ENCODE measurements around the gene GJB2. TPM values are rescaled to one million over a fixed set of nuclear protein-coding genes. Genes with fewer than 3 reads are reported as not detected.
"Not testable (repeated sequence)": the region's sequence is repeated elsewhere in the genome, so short reads cannot be mapped to it uniquely, and the experiment has no call there.

The GJB2 gene
- total RNA-seq, 1 experiment from 2014 or later: 0.75 TPM

DNA sequence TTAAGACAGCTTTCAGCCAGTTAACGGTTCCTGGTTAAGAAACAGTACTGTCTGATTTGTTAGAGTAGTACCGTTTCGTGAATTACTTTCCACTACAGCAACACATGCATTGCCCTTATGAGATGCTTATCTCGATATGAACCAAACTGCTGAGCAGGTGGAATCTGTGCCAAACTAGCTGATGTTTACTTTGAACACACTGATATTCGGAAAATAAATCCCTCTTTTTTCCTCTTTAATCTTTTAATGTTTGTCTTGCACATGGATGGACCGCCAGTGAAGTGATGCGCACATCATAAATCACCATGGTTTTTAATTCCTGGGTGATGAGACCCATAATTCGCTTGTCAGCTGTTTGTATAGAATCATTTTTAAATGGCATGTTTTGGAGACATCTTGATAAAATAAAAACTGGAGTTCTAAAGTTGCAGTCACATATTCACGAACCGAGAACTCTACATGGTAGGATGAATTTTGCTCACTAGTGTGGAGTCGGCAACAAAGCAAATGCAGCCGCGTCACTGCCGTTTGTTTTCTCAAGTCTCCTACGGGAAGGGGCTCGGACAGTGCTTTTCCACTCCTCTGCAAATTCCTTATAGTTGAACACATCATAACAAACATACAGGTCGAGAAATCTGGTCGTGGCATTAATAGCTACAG is 33.0 kb downstream of the GJB2 start:
- H3K4me3 Mint-ChIP-seq (ENCODE audit: unreplicated experiment): peak overlapping the region; percentile 76

GRCh38 chr13:20157151-20157796 is 35.5 kb downstream of the GJB2 start:
- peaks cover 4% of the 10 kb centered on the region; the same call in 1 of the 2 replicates for H3K27me3 ChIP-seq (replicated peaks; ENCODE audit: control insufficient read depth, insufficient read depth, low read length)
- no peaks in the 10 kb centered on the region for H3K9me3 Mint-ChIP-seq (ENCODE audit: unreplicated experiment)
- TF ChIP-seq, protein P1, sequence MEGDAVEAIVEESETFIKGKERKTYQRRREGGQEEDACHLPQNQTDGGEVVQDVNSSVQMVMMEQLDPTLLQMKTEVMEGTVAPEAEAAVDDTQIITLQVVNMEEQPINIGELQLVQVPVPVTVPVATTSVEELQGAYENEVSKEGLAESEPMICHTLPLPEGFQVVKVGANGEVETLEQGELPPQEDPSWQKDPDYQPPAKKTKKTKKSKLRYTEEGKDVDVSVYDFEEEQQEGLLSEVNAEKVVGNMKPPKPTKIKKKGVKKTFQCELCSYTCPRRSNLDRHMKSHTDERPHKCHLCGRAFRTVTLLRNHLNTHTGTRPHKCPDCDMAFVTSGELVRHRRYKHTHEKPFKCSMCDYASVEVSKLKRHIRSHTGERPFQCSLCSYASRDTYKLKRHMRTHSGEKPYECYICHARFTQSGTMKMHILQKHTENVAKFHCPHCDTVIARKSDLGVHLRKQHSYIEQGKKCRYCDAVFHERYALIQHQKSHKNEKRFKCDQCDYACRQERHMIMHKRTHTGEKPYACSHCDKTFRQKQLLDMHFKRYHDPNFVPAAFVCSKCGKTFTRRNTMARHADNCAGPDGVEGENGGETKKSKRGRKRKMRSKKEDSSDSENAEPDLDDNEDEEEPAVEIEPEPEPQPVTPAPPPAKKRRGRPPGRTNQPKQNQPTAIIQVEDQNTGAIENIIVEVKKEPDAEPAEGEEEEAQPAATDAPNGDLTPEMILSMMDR (IDR thresholded peaks at IDR 0.05; ENCODE audit: insufficient read depth in 1 of 2, low read depth in 1 of 2, low read length in 1 of 2, severe bottlenecking in 1 of 2, unreplicated experiment in 1 of 2): no peak
- no peaks in the 10 kb centered on the region for H3K36me3 Mint-ChIP-seq (ENCODE audit: insufficient read depth, unreplicated experiment)
- H3K4me1 ChIP-seq: peaks cover 14% of the 10 kb centered on the region
- intact Hi-C loops (cut with micrococcal nuclease; ENCODE audit: unreplicated experiment): no loop called here
- CTCF ChIA-PET: no interaction called here
- no peak for DNase-seq
- POLR2A ChIA-PET: no interaction called here
- H3K4me1 Mint-ChIP-seq (ENCODE audit: low read depth, unreplicated experiment): peaks cover 8% of the 10 kb centered on the region
- H3K9me3 ChIP-seq: no peaks in the 10 kb centered on the region
- H3K4me3 Mint-ChIP-seq (ENCODE audit: unreplicated experiment): no peak overlapping the region
- no peaks in the 10 kb centered on the region for H3K36me3 ChIP-seq (ENCODE audit: control insufficient read depth, insufficient read depth, low read length)
- H3K4me3 ChIP-seq (ENCODE audit: low read depth, low read length): no peak overlapping the region
- peaks cover 22% of the 10 kb centered on the region for H3K27me3 Mint-ChIP-seq (ENCODE audit: insufficient read depth, unreplicated experiment)
- BruUV-seq (replicated peaks): no TSS peak
- no peak overlapping the region for H3K27ac Mint-ChIP-seq (ENCODE audit: unreplicated experiment)

More for the DNA sequence above, 33.0 kb downstream of the GJB2 start:
- H3K4me3 ChIP-seq (ENCODE audit: low read depth, low read length): no peak overlapping the region; the same call in 1 of the 2 replicates
- TF ChIP-seq, protein P1 (IDR thresholded peaks at IDR 0.05; ENCODE audit: insufficient read depth in 1 of 2, low read depth in 1 of 2, low read length in 1 of 2, severe bottlenecking in 1 of 2, unreplicated experiment in 1 of 2): no peak
- intact Hi-C loops (cut with micrococcal nuclease; ENCODE audit: unreplicated experiment): loop anchor here (5.0 kb wide), 1 partner anchor 122 kb away; no protein-coding TSS in a partner anchor
- ChIA-PET CTCF (interaction anchor here (0.6 to 1.0 kb wide), 5 partner anchors 32 to 62 kb away, joined by 3 to 11 read pairs (median 4); no protein-coding TSS in a partner anchor), POLR2A (no interaction called here)
- H3K27ac Mint-ChIP-seq (ENCODE audit: unreplicated experiment): no peak overlapping the region
- H3K27me3 ChIP-seq (replicated peaks; ENCODE audit: control insufficient read depth, insufficient read depth, low read length): peaks cover 4% of the 10 kb centered on the region; the same call in 1 of the 2 replicates
- no peaks in the 10 kb centered on the region for H3K9me3 Mint-ChIP-seq (ENCODE audit: unreplicated experiment)
- H3K4me1 Mint-ChIP-seq (ENCODE audit: low read depth, unreplicated experiment): peaks cover 8% of the 10 kb centered on the region
- DNase-seq: no peak
- H3K27me3 Mint-ChIP-seq (ENCODE audit: insufficient read depth, unreplicated experiment): peaks cover 17% of the 10 kb centered on the region
- no TSS peak for BruUV-seq (replicated peaks)
- peaks cover 14% of the 10 kb centered on the region for H3K4me1 ChIP-seq
- no peaks in the 10 kb centered on the region for H3K9me3 ChIP-seq
- no peaks in the 10 kb centered on the region for H3K36me3 Mint-ChIP-seq (ENCODE audit: insufficient read depth, unreplicated experiment)
- H3K36me3 ChIP-seq (ENCODE audit: control insufficient read depth, insufficient read depth, low read length): no peaks in the 10 kb centered on the region

DNA sequence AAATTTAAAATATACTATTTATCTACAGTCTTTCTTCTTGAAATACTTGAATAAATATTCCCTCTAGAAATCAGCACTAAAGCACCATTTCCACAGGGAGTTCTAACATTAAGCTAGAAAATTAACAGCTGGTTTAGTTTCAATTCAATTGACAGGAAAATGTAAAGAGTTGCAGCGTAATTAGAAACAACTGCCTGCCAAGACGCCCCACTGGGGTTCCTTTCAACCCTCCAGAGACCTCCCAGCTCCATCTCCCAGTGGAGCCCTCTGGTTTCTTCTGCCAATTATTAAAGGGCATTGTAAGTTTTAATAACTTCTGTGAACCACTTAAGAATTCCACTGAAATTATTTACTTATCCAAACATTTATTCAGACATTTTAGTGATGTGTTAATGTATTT is 36.0 kb downstream of the GJB2 start:
- DNase-seq: no peak
- Histone ChIP-seq H3K27me3 (replicated peaks; ENCODE audit: control insufficient read depth, insufficient read depth, low read length) (0 out of 2 replicates have a peak, but pooled peaks cover 2% of the 10 kb centered on the region), H3K4me1 (peaks cover 14% of the 10 kb centered on the region), H3K4me3 (ENCODE audit: low read depth, low read length) (no peak overlapping the region), H3K36me3 (ENCODE audit: control insufficient read depth, insufficient read depth, low read length) (no peaks in the 10 kb centered on the region), H3K9me3 (no peaks in the 10 kb centered on the region)
- intact Hi-C loops (cut with micrococcal nuclease; ENCODE audit: unreplicated experiment): no loop called here
- Mint-ChIP-seq H3K9me3 (ENCODE audit: unreplicated experiment) (no peaks in the 10 kb centered on the region), H3K36me3 (ENCODE audit: insufficient read depth, unreplicated experiment) (no peaks in the 10 kb centered on the region), H3K4me3 (ENCODE audit: unreplicated experiment) (no peak overlapping the region), H3K27me3 (ENCODE audit: insufficient read depth, unreplicated experiment) (peaks cover 25% of the 10 kb centered on the region), H3K27ac (ENCODE audit: unreplicated experiment) (no peak overlapping the region), H3K4me1 (ENCODE audit: low read depth, unreplicated experiment) (peaks cover 8% of the 10 kb centered on the region)
- POLR2A ChIA-PET: no interaction called here
- TF ChIP-seq, protein P1 (IDR thresholded peaks at IDR 0.05; ENCODE audit: insufficient read depth in 1 of 2, low read depth in 1 of 2, low read length in 1 of 2, severe bottlenecking in 1 of 2, unreplicated experiment in 1 of 2): no peak
- CTCF ChIA-PET: no interaction called here
- BruUV-seq (replicated peaks): no TSS peak

GRCh38 chr13:20153290-20153689 is 39.4 kb downstream of the GJB2 start:
- H3K36me3 ChIP-seq (ENCODE audit: control insufficient read depth, insufficient read depth, low read length); H3K9me3 ChIP-seq; H3K4me1 ChIP-seq; H3K27ac Mint-ChIP-seq (ENCODE audit: unreplicated experiment); H3K4me3 Mint-ChIP-seq (ENCODE audit: unreplicated experiment); H3K27me3 ChIP-seq (replicated peaks; ENCODE audit: control insufficient read depth, insufficient read depth, low read length); BruUV-seq (replicated peaks); H3K4me3 ChIP-seq (ENCODE audit: low read depth, low read length); H3K36me3 Mint-ChIP-seq (ENCODE audit: insufficient read depth, unreplicated experiment); intact Hi-C loops (cut with micrococcal nuclease; ENCODE audit: unreplicated experiment); H3K4me1 Mint-ChIP-seq (ENCODE audit: low read depth, unreplicated experiment); H3K9me3 Mint-ChIP-seq (ENCODE audit: unreplicated experiment); CTCF ChIA-PET; DNase-seq; POLR2A ChIA-PET: not testable (repeated sequence)
- peaks cover 22% of the 10 kb centered on the region for H3K27me3 Mint-ChIP-seq (ENCODE audit: insufficient read depth, unreplicated experiment)
